SK-N-MC (cell line): ENCODE results near the gene HIP1.

Experiments
- EZH2 ChIP-seq: fragments of 200-600 bp; sonication (generic); IDR thresholded peaks from one replicate; pipeline ENCODE4 v1.6.1; 2017; ENCODE audit warnings: antibody characterized with exemption
- POLR2AphosphoS5 ChIP-seq: IDR thresholded peaks from 2 replicates; pipeline ENCODE4 v1.6.1; 2012; ENCODE audit warnings: mild to moderate bottlenecking, low read depth, low read length, borderline replicate concordance

GRCh38 chr7:75536491-75536890 lies 202.2 kb downstream of the HIP1 start:
- TF ChIP-seq EZH2, result no peak
- no peak for TF ChIP-seq POLR2AphosphoS5
